Kidney epithelial cell (primary cell): Measurements from ENCODE around the gene AARS2. TPM values are rescaled to one million over a fixed set of nuclear protein-coding genes. Genes with fewer than 3 reads are reported as not detected.

Experiments
- DNase-seq: peaks from one replicate; pipeline ENCODE4 v3.0.0-alpha.2; 2010; ENCODE audit warnings: low read depth
- H3K27me3 ChIP-seq: 2 replicates; pipeline ENCODE4 v1.6.0; 2011; ENCODE audit warnings: low read length; ENCODE audit not compliant: control insufficient read depth, insufficient read depth
- H3K36me3 ChIP-seq: 2 replicates; pipeline ENCODE4 v1.5.1; 2011; ENCODE audit warnings: low read length; ENCODE audit not compliant: control insufficient read depth, insufficient read depth
- H3K4me3 ChIP-seq: 2 replicates; pipeline ENCODE4 v1.5.1; 2011; ENCODE audit warnings: low read depth, mild to moderate bottlenecking, control low read depth, low read length
- CTCF ChIP-seq: IDR thresholded peaks from 2 replicates; pipeline ENCODE4 v1.5.1; 2011; ENCODE audit warnings: mild to moderate bottlenecking, moderate library complexity, low read length, control low read depth, inconsistent platforms; ENCODE audit not compliant: insufficient read depth, poor library complexity, severe bottlenecking
- total RNA-seq: library from RNA; depleted of rRNA; stranded (reverse); fragments of >200 nt; gene quantifications from 2 replicates; pipeline ENCODE4 v1.2.3, GENCODE V29; 2015

AARS2 gene
- total RNA-seq, 1 donor from 2014 or later: 11.9 TPM

- TF ChIP-seq CTCF: no peak
- no peaks in the 10 kb centered on the region for H3K36me3 ChIP-seq
- H3K27me3 ChIP-seq: peaks cover 63% of the 10 kb centered on the region
- no peak for DNase-seq
- H3K4me3 ChIP-seq: no peak overlapping the region
These were observed 37.8 kb downstream of the AARS2 start for GRCh38 chr6:44275271-44275748.

GRCh38 chr6:44273617-44274016 lies 39.5 kb downstream of the AARS2 start:
- no peak for DNase-seq

GRCh38 chr6:44272999-44273566 lies 40.1 kb downstream of the AARS2 start:
- DNase-seq: no peak
- TF ChIP-seq CTCF: no peak
- H3K27me3 ChIP-seq: peaks cover 80% of the 10 kb centered on the region
- no peak overlapping the region for H3K4me3 ChIP-seq
- no peaks in the 10 kb centered on the region for H3K36me3 ChIP-seq

More at GRCh38 chr6:44273617-44274016, 39.5 kb downstream of the AARS2 start:
- peaks cover 78% of the 10 kb centered on the region for H3K27me3 ChIP-seq
- no peaks in the 10 kb centered on the region for H3K36me3 ChIP-seq
- H3K4me3 ChIP-seq: no peak overlapping the region
- TF ChIP-seq CTCF: no peak

GRCh38 chr6:44272529-44272928 lies 40.6 kb downstream of the AARS2 start:
- H3K4me3 ChIP-seq: no peak overlapping the region
- TF ChIP-seq CTCF: no peak
- DNase-seq: no peak
- no peaks in the 10 kb centered on the region for H3K36me3 ChIP-seq
- peaks cover 76% of the 10 kb centered on the region for H3K27me3 ChIP-seq

- no peak overlapping the region for H3K4me3 ChIP-seq
- H3K27me3 ChIP-seq: peaks cover 70% of the 10 kb centered on the region
- H3K36me3 ChIP-seq: no peaks in the 10 kb centered on the region
- no peak for DNase-seq
- no peak for TF ChIP-seq CTCF
These were observed 41.2 kb downstream of the AARS2 start for GRCh38 chr6:44271914-44272313.

GRCh38 chr6:44271406-44271723 lies 41.8 kb downstream of the AARS2 start:
- no peaks in the 10 kb centered on the region for H3K36me3 ChIP-seq
- DNase-seq: no peak
- no peak for TF ChIP-seq CTCF
- peaks cover 65% of the 10 kb centered on the region for H3K27me3 ChIP-seq
- H3K4me3 ChIP-seq: no peak overlapping the region
